Thyroid gland (tissue), 4 donors: ENCODE data around the gene NRDC. TPM values are rescaled to one million over a fixed set of nuclear protein-coding genes. Genes with fewer than 3 reads are reported as not detected.

Source experiments
- DNase-seq, 2 donors: peaks; one replicate each; pipeline ENCODE4 v3.0.0-alpha.2; 2019
- H3K27ac ChIP-seq, 3 donors: fragments of 200-600 bp; sonication (generic); 1 replicate in 2 of 3; 2 replicates in 1 of 3; pipeline ENCODE4 v1.5.1; 2016 to 2019; ENCODE audit warnings: mild to moderate bottlenecking in 1 of 3, moderate library complexity in 1 of 3
- H3K27me3 ChIP-seq: fragments of 200-600 bp; sonication (generic); one replicate; pipeline ENCODE4 v1.5.1; 2019
- H3K36me3 ChIP-seq, 2 donors: fragments of 200-600 bp; sonication (generic); one replicate each; pipeline ENCODE4 v1.5.1; 2016 to 2019
- H3K4me1 ChIP-seq, 2 donors: fragments of 200-600 bp; sonication (generic); one replicate each; pipeline ENCODE4 v1.5.1; 2017 to 2019
- H3K4me3 ChIP-seq, 3 donors: fragments of 200-600 bp; sonication (generic); replicated peaks in 1 of 3; 1 replicate in 2 of 3; 2 replicates in 1 of 3; pipeline ENCODE4 v1.5.1; 2016; ENCODE audit warnings: mild to moderate bottlenecking in 1 of 3
- H3K9me3 ChIP-seq: fragments of 200-600 bp; sonication (generic); one replicate; pipeline ENCODE4 v1.5.1; 2017
- POLR2A ChIP-seq, 2 donors: fragments of 450-650 bp; IDR thresholded peaks; one replicate each; pipeline ENCODE4 v1.6.1; 2017; ENCODE audit warnings: antibody characterized with exemption in 2 of 2, mild to moderate bottlenecking in 2 of 2, moderate library complexity in 1 of 2
- WGBS, 2 donors: methylation state at CpG; one replicate each; pipeline ENCODE4 v1.1.5; 2017; 5-methylcytosine and 5-hydroxymethylcytosine counted together
- intact Hi-C: fragments of 100-400 bp; cut with DNase I; formaldehyde crosslinking; loops from one replicate; pipeline ENCODE4 v1.15.1; 2023
- total RNA-seq, 4 donors: library from RNA; depleted of rRNA; stranded (reverse); fragments of >200 nt; gene quantifications; one replicate each; pipeline ENCODE4 v1.2.3, GENCODE V29; 2016
- TF ChIP-seq, protein P1 (sequence below), 6 experiments: fragments of 200-600 bp in 3 of 6; fragments of 450-650 bp in 3 of 6; sonication (generic) in 3 of 6; IDR thresholded peaks; one replicate each; pipeline ENCODE4 v1.5.1; 2016 to 2019; ENCODE audit warnings: antibody characterized with exemption in 6 of 6, mild to moderate bottlenecking in 2 of 6, inconsistent platforms in 1 of 6, moderate library complexity in 1 of 6

Gene NRDC
- total RNA-seq, 4 donors from 2014 or later = 75.0 to 98.7 (median 79.3) TPM

DNA sequence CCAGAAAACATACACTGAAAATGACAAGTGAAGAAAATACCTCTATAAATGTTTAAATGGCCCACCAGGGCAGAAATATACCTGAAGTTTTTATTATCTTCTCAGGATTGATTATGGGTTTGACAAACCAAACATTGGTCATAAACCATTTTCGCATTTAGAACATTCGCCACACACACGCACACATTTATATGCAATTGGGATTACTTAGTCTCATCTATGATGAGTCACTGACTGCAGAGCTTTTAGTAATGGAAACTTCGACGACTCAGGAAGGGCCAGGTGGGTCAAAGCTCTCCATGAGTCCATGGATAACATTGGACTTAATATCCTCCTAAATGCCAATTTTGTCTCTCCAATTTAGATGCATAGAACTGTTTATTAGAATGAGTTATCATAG is 16.9 kb downstream of the NRDC start:
- intact Hi-C loops = no loop called here
- H3K4me3 ChIP-seq = no peak overlapping the region
- H3K27ac ChIP-seq = no peak overlapping the region
- no peaks in the 10 kb centered on the region for H3K27me3 ChIP-seq
- H3K36me3 ChIP-seq = no peaks in the 10 kb centered on the region
- TF ChIP-seq POLR2A (IDR thresholded peaks at IDR 0.05) = no peak
- TF ChIP-seq, protein P1, sequence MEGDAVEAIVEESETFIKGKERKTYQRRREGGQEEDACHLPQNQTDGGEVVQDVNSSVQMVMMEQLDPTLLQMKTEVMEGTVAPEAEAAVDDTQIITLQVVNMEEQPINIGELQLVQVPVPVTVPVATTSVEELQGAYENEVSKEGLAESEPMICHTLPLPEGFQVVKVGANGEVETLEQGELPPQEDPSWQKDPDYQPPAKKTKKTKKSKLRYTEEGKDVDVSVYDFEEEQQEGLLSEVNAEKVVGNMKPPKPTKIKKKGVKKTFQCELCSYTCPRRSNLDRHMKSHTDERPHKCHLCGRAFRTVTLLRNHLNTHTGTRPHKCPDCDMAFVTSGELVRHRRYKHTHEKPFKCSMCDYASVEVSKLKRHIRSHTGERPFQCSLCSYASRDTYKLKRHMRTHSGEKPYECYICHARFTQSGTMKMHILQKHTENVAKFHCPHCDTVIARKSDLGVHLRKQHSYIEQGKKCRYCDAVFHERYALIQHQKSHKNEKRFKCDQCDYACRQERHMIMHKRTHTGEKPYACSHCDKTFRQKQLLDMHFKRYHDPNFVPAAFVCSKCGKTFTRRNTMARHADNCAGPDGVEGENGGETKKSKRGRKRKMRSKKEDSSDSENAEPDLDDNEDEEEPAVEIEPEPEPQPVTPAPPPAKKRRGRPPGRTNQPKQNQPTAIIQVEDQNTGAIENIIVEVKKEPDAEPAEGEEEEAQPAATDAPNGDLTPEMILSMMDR (IDR thresholded peaks at IDR 0.05) = no peak
- no peak for DNase-seq
- no peaks in the 10 kb centered on the region for H3K4me1 ChIP-seq
- 96 to 97% methylated on average over 5 of the region's 5 CpGs for WGBS, 2 donors
- H3K9me3 ChIP-seq = no peaks in the 10 kb centered on the region

DNA sequence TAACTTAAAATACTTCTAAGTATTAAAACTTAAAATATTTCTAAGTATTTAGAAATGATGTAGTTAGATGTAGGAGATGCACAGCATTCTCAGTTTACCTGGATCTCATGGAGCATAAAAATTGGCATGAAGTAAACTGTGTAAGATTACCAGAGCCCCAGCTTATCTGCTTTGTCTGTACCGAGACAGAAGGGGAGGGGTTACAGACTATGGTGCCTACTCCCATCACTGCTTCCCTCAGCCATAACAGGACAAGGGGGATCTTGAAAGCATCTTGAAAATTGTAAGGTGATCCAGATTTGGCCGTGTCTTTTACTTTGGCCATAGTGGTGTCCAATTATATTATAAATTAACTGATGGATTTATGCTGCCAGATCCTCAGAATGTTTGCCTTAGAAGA is 18.8 kb downstream of the NRDC start:
- Histone ChIP-seq H3K27ac (no peak overlapping the region), H3K4me3 (no peak overlapping the region), H3K36me3 (no peaks in the 10 kb centered on the region), H3K27me3 (no peaks in the 10 kb centered on the region), H3K9me3 (no peaks in the 10 kb centered on the region), H3K4me1 (no peaks in the 10 kb centered on the region)
- no peak for TF ChIP-seq POLR2A (IDR thresholded peaks at IDR 0.05)
- TF ChIP-seq, protein P1 (IDR thresholded peaks at IDR 0.05) = no peak
- DNase-seq = no peak
- intact Hi-C loops = no loop called here
- WGBS, 2 donors = 86% methylated on average over 2 of the region's 2 CpGs

DNA sequence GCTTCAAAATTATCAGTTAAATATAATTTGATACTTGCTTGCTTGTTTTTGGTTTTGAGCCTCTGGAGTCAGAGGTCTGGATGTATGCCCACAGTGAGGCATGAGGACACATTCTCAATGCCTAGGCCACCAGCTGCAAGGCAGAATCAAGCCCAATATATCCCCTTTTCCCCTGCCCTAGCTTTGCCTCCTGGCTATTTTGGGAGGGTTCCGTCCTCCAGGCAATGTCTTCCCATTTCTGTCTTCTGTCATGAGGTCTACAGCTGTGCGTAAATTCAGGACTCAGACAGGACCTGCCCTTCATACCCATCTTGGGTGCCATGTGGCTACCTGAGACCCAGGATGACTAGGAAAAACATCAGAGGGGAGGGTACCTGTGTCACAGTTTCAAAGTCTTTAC is 19.2 kb downstream of the NRDC start:
- H3K36me3 ChIP-seq = no peaks in the 10 kb centered on the region
- no peaks in the 10 kb centered on the region for H3K27me3 ChIP-seq
- DNase-seq = no peak
- H3K4me3 ChIP-seq = no peak overlapping the region
- WGBS, 2 donors = 94 to 100% methylated on average over 2 of the region's 2 CpGs
- no peaks in the 10 kb centered on the region for H3K4me1 ChIP-seq
- no peaks in the 10 kb centered on the region for H3K9me3 ChIP-seq
- intact Hi-C loops = no loop called here
- TF ChIP-seq POLR2A (IDR thresholded peaks at IDR 0.05) = no peak
- TF ChIP-seq, protein P1 (IDR thresholded peaks at IDR 0.05) = no peak
- H3K27ac ChIP-seq = no peak overlapping the region

DNA sequence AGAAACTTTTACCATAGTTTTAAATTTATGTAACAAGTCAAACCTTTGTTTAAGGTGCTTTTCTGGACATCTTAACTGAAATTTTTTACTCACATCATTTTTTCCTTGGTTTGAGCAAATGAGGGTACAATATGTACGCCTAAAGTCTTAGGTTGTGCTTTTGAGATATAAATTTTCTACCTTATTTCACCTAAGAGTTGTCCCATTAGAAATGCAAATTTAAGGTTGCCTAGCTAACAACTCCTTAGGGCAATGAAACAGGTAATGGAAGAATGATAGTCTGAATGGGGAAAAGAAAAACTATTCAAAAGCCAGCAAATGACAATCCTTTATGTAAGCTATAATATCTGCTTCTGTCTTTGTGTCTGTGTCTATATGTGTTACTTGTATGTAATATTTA is 19.6 kb downstream of the NRDC start:
- no peaks in the 10 kb centered on the region for H3K36me3 ChIP-seq
- H3K27me3 ChIP-seq = no peaks in the 10 kb centered on the region
- 94% methylated on average over 1 of the region's 1 CpG for WGBS, 2 donors
- intact Hi-C loops = no loop called here
- no peak overlapping the region for H3K4me3 ChIP-seq
- TF ChIP-seq, protein P1 (IDR thresholded peaks at IDR 0.05) = no peak
- TF ChIP-seq POLR2A (IDR thresholded peaks at IDR 0.05) = no peak
- no peak overlapping the region for H3K27ac ChIP-seq
- no peaks in the 10 kb centered on the region for H3K4me1 ChIP-seq
- H3K9me3 ChIP-seq = no peaks in the 10 kb centered on the region
- no peak for DNase-seq

DNA sequence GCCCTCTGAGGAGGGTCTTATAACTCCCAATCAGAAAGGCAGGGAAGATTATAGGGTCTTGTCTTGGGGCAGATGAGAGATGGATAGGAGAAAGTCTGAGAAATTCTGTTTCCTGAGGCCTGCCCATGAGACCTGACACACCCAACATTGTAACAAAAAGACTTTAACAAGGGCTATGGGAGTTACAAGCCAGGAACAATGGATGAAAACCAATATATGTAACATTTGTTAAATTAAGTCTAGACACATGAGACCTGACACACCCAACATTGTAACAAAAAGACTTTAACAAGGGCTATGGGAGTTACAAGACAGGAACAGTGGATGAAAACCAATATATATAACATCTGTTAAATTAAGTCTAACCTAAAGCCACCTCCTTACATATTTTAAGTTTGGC is 21.8 kb downstream of the NRDC start:
- Histone ChIP-seq H3K4me1 (no peaks in the 10 kb centered on the region), H3K27ac (no peak overlapping the region), H3K27me3 (no peaks in the 10 kb centered on the region), H3K9me3 (no peaks in the 10 kb centered on the region), H3K36me3 (no peaks in the 10 kb centered on the region), H3K4me3 (no peak overlapping the region)
- intact Hi-C loops = no loop called here
- no peak for DNase-seq
- TF ChIP-seq, protein P1 (IDR thresholded peaks at IDR 0.05) = no peak
- TF ChIP-seq POLR2A (IDR thresholded peaks at IDR 0.05) = no peak
